Measurements from ENCODE around the gene TRIM44.

DNA sequence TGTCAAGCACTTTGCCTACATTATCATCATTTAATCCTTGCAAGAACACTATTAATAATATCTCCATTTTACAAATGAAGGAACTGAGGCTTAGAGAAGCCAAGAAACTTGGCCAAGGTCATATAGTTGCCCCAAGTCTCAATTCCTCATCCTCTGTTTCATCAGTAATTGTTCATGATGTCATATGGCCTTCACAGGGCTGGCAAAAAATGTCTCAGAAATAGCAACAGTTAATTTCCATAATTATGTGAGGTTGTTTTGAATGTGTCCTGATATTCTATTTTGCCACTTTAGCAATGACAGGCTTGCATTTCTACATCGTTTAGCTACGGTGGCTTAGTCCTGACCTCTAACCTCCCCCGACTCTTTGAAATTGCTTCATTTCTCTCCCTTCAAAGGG is 20.6 kb upstream of the TRIM44 start:
- no peak for TF ChIP-seq MYC (IDR thresholded peaks at IDR 0.05; ENCODE audit: low read depth, low read length)
- TF ChIP-seq, protein P1, sequence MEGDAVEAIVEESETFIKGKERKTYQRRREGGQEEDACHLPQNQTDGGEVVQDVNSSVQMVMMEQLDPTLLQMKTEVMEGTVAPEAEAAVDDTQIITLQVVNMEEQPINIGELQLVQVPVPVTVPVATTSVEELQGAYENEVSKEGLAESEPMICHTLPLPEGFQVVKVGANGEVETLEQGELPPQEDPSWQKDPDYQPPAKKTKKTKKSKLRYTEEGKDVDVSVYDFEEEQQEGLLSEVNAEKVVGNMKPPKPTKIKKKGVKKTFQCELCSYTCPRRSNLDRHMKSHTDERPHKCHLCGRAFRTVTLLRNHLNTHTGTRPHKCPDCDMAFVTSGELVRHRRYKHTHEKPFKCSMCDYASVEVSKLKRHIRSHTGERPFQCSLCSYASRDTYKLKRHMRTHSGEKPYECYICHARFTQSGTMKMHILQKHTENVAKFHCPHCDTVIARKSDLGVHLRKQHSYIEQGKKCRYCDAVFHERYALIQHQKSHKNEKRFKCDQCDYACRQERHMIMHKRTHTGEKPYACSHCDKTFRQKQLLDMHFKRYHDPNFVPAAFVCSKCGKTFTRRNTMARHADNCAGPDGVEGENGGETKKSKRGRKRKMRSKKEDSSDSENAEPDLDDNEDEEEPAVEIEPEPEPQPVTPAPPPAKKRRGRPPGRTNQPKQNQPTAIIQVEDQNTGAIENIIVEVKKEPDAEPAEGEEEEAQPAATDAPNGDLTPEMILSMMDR (IDR thresholded peaks at IDR 0.05; ENCODE audit: low read depth, low read length): no peak
- TF ChIP-seq POLR2A (IDR thresholded peaks at IDR 0.05; ENCODE audit: extremely low read depth, insufficient read length): no peak
